Activated CD8-positive, alpha-beta T cell treated with anti-CD3 and anti-CD28 coated beads for 36 hours (primary cell): ENCODE data around the gene KLRK1. TPM values are rescaled to one million over a fixed set of nuclear protein-coding genes. Genes with fewer than 3 reads are reported as not detected.
"Not testable (repeated sequence)": the region's sequence is repeated elsewhere in the genome, so short reads cannot be mapped to it uniquely, and the experiment has no call there.

Source experiments
- ATAC-seq: fragments of 200-7000 bp; cut with Tn5 transposase; one replicate; pipeline ENCODE4 v1.10.0; 2021; ENCODE audit warnings: mild to moderate bottlenecking, moderate library complexity
- CTCF ChIA-PET: fragments of 350-600 bp; sonication (Branson Sonifier 250); formaldehyde crosslinking; loops from one replicate; lab custom pipeline; 2021; ENCODE audit warnings: antibody characterized with exemption; lab: Charles Lee
- POLR2A ChIA-PET: fragments of 350-600 bp; sonication (Branson Sonifier 250); formaldehyde crosslinking; loops from one replicate; lab custom pipeline; 2021; ENCODE audit warnings: antibody characterized with exemption; lab: Charles Lee
- DNase-seq: peaks from one replicate; pipeline ENCODE4 v3.0.0-alpha.2; 2020
- H3K27ac Mint-ChIP-seq: one replicate; pipeline ENCODE4 v1.8.0; 2021; ENCODE audit warnings: mild to moderate bottlenecking, mixed read lengths
- H3K27me3 Mint-ChIP-seq: one replicate; pipeline ENCODE4 v1.8.0; 2021; ENCODE audit warnings: mixed read lengths
- H3K36me3 Mint-ChIP-seq: one replicate; pipeline ENCODE4 v1.8.0; 2021; ENCODE audit warnings: low read depth, mixed read lengths
- H3K4me1 Mint-ChIP-seq: one replicate; pipeline ENCODE4 v1.8.0; 2021; ENCODE audit warnings: low read depth, mixed read lengths
- H3K4me3 Mint-ChIP-seq: one replicate; pipeline ENCODE4 v1.8.0; 2021; ENCODE audit warnings: mild to moderate bottlenecking, moderate library complexity, mixed read lengths
- H3K9me3 Mint-ChIP-seq: one replicate; pipeline ENCODE4 v1.8.0; 2021; ENCODE audit warnings: mixed read lengths
- CTCF ChIP-seq: fragments of 200-600 bp; IDR thresholded peaks from one replicate; pipeline ENCODE4 v1.8.0; 2022; ENCODE audit warnings: antibody characterized with exemption, mild to moderate bottlenecking
- intact Hi-C: fragments of 100-400 bp; cut with micrococcal nuclease; formaldehyde crosslinking; loops from one replicate; pipeline ENCODE4 v1.10.0; 2022
- total RNA-seq, 2 experiments: library from RNA; stranded (reverse); gene quantifications; one replicate each; pipeline ENCODE4 v1.2.3, GENCODE V29; 2021

KLRK1 gene
- total RNA-seq, 2 experiments from 2014 or later: 111 to 112 TPM

- ChIA-PET CTCF (interaction anchor here (1.1 kb wide), 1 partner anchor 11 kb away, joined by 4 read pairs; no protein-coding TSS in a partner anchor), POLR2A (interaction anchor here (1.3 kb wide), 1 partner anchor 36 kb away, joined by 4 read pairs; no protein-coding TSS in a partner anchor)
- peak; percentile 26 for ATAC-seq
- Mint-ChIP-seq H3K36me3 (peaks cover 39% of the 10 kb centered on the region), H3K4me3 (peak overlapping the region; percentile 61), H3K27ac (peak overlapping the region; percentile 72), H3K27me3 (no peaks in the 10 kb centered on the region), H3K4me1 (peaks cover 45% of the 10 kb centered on the region), H3K9me3 (peaks cover 10% of the 10 kb centered on the region)
- intact Hi-C loops: no loop called here
- DNase-seq: no peak
- no peak for TF ChIP-seq CTCF
Observed at GRCh38 chr12:10400829-10401228, 11.0 kb upstream of the KLRK1 start.

GRCh38 chr12:10398168-10398567 lies 8.3 kb upstream of the KLRK1 start:
- H3K4me1 Mint-ChIP-seq: peaks cover 65% of the 10 kb centered on the region
- no peak for TF ChIP-seq CTCF
- H3K27ac Mint-ChIP-seq: peak overlapping the region; percentile 92
- H3K36me3 Mint-ChIP-seq: peaks cover 31% of the 10 kb centered on the region
- H3K4me3 Mint-ChIP-seq: peak overlapping the region; percentile 66
- no peaks in the 10 kb centered on the region for H3K27me3 Mint-ChIP-seq
- POLR2A ChIA-PET: interaction anchor here (0.6 to 2.4 kb wide), 4 partner anchors 9 to 160 kb away, joined by 3 to 12 read pairs (median 5); no protein-coding TSS in a partner anchor
- H3K9me3 Mint-ChIP-seq: peaks cover 6% of the 10 kb centered on the region
- intact Hi-C loops: loop anchor here (5.0 kb wide), 1 partner anchor 99 kb away; no protein-coding TSS in a partner anchor
- ATAC-seq (no peak), DNase-seq (no peak)
- CTCF ChIA-PET: interaction anchor here (0.6 to 2.6 kb wide), 4 partner anchors 18 to 162 kb away, joined by 3 to 13 read pairs (median 3); no protein-coding TSS in a partner anchor

- H3K4me1 Mint-ChIP-seq: peaks cover 68% of the 10 kb centered on the region
- DNase-seq: peak; percentile 69
- POLR2A ChIA-PET: interaction anchor here (0.6 to 2.4 kb wide), 7 partner anchors 9 to 530 kb away, joined by 3 to 12 read pairs (median 4); no protein-coding TSS in a partner anchor
- H3K27me3 Mint-ChIP-seq: no peaks in the 10 kb centered on the region
- intact Hi-C loops: loop anchor here (5.0 kb wide), 1 partner anchor 100 kb away; no protein-coding TSS in a partner anchor
- ATAC-seq: peak; percentile 40
- peak overlapping the region; percentile 92 for H3K27ac Mint-ChIP-seq
- H3K4me3 Mint-ChIP-seq: peak overlapping the region; percentile 66
- H3K36me3 Mint-ChIP-seq: peaks cover 28% of the 10 kb centered on the region
- H3K9me3 Mint-ChIP-seq: peaks cover 6% of the 10 kb centered on the region
- CTCF ChIA-PET: interaction anchor here (0.8 to 2.6 kb wide), 4 partner anchors 19 to 244 kb away, joined by 3 to 13 read pairs (median 4); no protein-coding TSS in a partner anchor
- TF ChIP-seq CTCF: no peak
Observed at GRCh38 chr12:10397296-10397695, 7.5 kb upstream of the KLRK1 start.

- Mint-ChIP-seq H3K4me3 (peak overlapping the region; percentile 63), H3K4me1 (peaks cover 69% of the 10 kb centered on the region), H3K36me3 (peaks cover 23% of the 10 kb centered on the region), H3K27ac (peak overlapping the region; percentile 97)
- ChIA-PET POLR2A (interaction anchor here (0.6 to 2.6 kb wide), 8 partner anchors 7 to 163 kb away, joined by 3 to 19 read pairs (median 3); no protein-coding TSS in a partner anchor), CTCF (interaction anchor here (0.6 to 2.6 kb wide), 3 partner anchors 11 to 243 kb away, joined by 3 to 13 read pairs (median 4); no protein-coding TSS in a partner anchor)
- H3K27me3 Mint-ChIP-seq, DNase-seq, ATAC-seq, H3K9me3 Mint-ChIP-seq: not testable (repeated sequence)
- intact Hi-C loops: loop anchor here (5.0 kb wide), 1 partner anchor 101 kb away; no protein-coding TSS in a partner anchor
Observed at GRCh38 chr12:10396176-10396575, 6.3 kb upstream of the KLRK1 start.

- peak overlapping the region; percentile 63 for H3K4me3 Mint-ChIP-seq
- intact Hi-C loops: loop anchor here (5.0 kb wide), 1 partner anchor 102 kb away; no protein-coding TSS in a partner anchor
- DNase-seq (no peak), ATAC-seq (peak; percentile 45)
- H3K9me3 Mint-ChIP-seq: peaks cover 6% of the 10 kb centered on the region
- peaks cover 19% of the 10 kb centered on the region for H3K36me3 Mint-ChIP-seq
- POLR2A ChIA-PET: interaction anchor here (1.1 to 2.6 kb wide), 4 partner anchors 9 to 163 kb away, joined by 3 to 19 read pairs (median 3); no protein-coding TSS in a partner anchor
- H3K27ac Mint-ChIP-seq: peak overlapping the region; percentile 97
- no peaks in the 10 kb centered on the region for H3K27me3 Mint-ChIP-seq
- TF ChIP-seq CTCF: no peak
- H3K4me1 Mint-ChIP-seq: peaks cover 64% of the 10 kb centered on the region
- CTCF ChIA-PET: interaction anchor here (0.6 to 2.6 kb wide), 3 partner anchors 10 to 243 kb away, joined by 3 to 13 read pairs (median 4); no protein-coding TSS in a partner anchor
Observed at GRCh38 chr12:10395390-10395998, 5.7 kb upstream of the KLRK1 start.

- DNase-seq (peak; percentile 74), ATAC-seq (peak; percentile 59)
- intact Hi-C loops: loop anchor here (5.0 kb wide), 2 partner anchors 103 to 163 kb away; no protein-coding TSS in a partner anchor
- H3K27me3 Mint-ChIP-seq, H3K9me3 Mint-ChIP-seq: not testable (repeated sequence)
- peak overlapping the region; percentile 97 for H3K27ac Mint-ChIP-seq
- POLR2A ChIA-PET: interaction anchor here (1.1 to 2.6 kb wide), 5 partner anchors 9 to 167 kb away, joined by 3 to 19 read pairs (median 3); no protein-coding TSS in a partner anchor
- peak overlapping the region; percentile 63 for H3K4me3 Mint-ChIP-seq
- peaks cover 14% of the 10 kb centered on the region for H3K36me3 Mint-ChIP-seq
- CTCF ChIA-PET: interaction anchor here (0.7 to 1.4 kb wide), 3 partner anchors 28 to 356 kb away, joined by 3 to 5 read pairs (median 3); no protein-coding TSS in a partner anchor
- H3K4me1 Mint-ChIP-seq: peaks cover 64% of the 10 kb centered on the region
Observed at GRCh38 chr12:10394531-10395152, 4.8 kb upstream of the KLRK1 start.
